DMS114 treated with DMSO at 0.1 percent for 48 hours (cell line): ENCODE measurements around the gene SERPINA5.
"Not testable (repeated sequence)": the region's sequence is repeated elsewhere in the genome, so short reads cannot be mapped to it uniquely, and the experiment has no call there.

Experiments
- DNase-seq: peaks from one replicate; lab custom pipeline; 2025; ENCODE audit not compliant: unreplicated experiment; lab: John Stamatoyannopoulos, UW

SERPINA5 gene

DNA sequence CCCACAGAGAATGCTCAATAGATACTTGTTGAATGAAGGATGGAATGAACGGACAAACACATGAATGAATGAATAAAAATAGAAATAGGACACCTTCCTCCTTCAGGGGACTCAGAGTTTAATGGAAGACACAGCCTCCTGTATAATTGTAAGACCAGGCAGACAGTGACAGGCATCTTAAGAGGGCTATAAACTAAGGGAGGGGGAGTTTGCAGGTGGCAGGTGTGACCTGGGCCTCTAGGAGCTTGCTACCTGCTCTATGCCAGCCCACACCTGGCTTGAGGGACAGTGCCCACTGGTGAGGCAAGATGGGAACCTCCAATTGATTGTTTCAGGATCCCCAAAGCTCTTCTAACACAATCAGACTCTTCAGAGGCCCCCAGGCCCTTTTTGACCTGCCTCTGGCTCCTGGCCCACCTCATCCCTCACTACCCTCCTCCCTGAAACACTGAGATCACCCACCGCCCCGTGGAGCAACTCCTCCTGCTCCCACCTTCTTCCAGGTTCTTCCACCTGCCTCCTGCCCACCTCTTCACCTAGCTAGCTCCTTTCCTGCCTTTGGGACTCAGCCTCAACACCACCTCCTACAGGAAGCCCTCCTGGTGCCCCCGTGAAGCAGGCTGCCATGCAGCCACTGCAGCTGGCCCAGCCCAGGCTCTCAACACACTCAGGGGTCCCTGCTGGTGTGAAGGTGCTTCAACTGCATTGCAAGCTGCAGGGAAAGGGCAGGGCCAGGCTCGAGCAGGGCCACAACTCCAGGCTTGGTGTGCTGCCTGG lies 40.3 kb downstream of the SERPINA5 start:
- no peak for DNase-seq

GRCh38 chr14:94622653-94623421 lies 41.6 kb downstream of the SERPINA5 start:
- DNase-seq = no peak

DNA sequence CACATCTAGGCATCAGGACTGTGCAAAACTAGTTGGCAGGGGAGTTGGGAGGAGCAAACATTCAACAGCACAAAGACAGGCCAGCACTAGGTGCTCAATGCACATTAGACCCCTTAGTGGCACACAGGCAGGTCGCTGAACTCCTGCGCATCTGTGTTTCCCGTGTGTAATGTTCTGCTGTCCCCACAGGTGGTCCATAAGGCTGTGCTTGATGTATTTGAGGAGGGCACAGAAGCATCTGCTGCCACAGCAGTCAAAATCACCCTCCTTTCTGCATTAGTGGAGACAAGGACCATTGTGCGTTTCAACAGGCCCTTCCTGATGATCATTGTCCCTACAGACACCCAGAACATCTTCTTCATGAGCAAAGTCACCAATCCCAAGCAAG lies 42.2 kb downstream of the SERPINA5 start:
- no peak for DNase-seq

DNA sequence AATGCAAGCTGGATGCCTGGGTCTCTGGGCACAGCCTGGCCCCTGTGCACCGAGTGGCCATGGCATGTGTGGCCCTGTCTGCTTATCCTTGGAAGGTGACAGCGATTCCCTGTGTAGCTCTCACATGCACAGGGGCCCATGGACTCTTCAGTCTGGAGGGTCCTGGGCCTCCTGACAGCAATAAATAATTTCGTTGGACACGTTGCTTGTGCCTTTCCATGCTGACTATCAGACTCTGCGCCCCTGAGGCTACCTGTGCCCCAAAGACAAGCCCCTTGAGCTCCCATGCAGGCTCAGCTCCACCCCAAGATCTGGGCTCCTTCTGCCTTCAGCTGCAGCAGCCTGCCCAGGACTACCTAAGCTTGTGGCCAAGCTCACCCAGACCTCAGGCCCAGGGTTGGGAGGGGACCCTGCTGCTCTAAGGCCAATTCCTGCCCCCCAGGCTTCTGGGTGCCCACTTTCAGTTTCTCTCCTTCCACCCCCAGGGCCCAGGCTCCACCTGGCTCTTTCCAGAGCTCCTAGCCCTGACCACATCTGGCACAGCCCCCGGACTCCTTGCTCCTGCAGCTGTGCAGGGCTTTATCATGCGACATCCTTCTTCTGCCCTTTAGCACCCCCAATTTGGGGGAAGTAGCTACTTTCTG lies 42.8 kb downstream of the SERPINA5 start:
- DNase-seq = no peak

DNA sequence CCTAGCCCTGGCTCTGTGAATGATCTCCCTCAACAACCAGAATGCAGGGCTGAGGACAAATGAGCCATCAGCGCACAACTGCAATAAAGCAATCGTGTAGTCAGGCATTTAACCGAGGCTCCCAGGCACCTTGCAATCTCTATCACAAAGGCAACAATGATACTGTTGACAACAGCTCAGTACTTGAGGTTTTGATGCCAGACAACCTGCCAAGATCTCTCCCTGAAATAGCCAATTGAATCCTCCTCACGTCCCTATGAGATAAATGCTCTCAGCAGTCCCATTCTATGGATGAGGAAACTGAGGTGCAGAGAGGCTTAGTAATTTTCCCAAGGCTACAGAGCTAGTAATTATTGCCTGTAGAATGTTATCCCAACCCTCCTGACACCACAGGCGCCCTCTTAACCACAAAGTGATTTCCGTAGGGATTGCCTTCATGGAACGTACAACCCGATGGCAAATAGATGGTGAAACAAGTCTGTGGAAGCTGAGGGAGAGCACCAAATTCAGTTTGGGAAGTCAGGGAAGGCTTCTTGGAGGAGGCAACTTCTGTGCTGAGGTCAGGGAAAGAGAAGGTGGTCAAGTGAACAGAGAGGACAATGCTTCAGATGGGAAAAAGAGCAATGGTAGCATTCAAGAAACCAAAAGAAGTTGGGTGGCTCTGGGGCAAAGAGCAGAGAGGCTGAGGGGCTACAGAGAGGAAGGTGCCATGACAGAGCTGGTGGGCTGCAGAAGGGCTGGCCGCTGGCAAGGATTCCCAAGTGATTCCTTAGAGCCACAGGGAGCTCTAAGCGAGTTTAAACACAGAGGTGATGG lies 43.5 kb downstream of the SERPINA5 start:
- no peak for DNase-seq

- no peak for DNase-seq
Observed at GRCh38 chr14:94625353-94625635, 44.1 kb downstream of the SERPINA5 start.

DNA sequence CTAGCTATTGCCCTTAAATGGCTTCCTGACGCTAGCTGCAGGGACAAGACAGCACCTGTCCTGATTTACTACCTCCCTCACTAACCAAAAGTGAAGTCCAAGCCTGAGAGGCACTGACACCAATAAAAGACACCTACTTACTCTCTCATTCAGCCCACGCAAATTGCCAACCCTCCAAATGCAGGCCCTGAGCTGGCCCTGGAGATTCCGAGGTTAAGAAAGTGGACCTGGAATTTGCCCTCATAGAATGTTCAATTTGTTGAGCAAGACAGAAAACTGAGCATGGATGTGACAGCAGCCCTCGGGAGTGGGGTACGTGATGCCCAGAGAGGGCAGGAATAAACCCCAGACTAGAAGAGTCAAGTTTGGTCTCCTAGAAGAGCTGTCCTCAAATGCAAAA lies 47.4 kb downstream of the SERPINA5 start:
- no peak for DNase-seq

DNA sequence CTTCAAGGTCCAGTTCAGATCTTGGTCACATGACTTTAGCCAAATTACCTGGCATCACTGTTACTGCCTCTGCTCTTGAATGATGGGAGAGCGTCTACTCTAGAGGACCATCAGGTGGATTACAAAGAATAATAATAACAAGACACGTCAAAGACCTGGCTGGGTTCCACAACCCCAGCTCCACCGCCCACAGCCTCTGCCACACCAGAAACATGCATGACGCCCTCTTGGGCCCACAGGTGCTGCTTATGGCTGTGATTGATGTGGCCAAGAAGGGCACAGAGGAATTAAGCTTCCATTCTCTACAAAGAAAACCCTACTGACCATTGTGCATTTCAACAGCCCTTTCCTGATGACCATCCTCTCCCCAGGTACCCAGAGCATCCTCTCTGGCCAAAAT lies 49.2 kb downstream of the SERPINA5 start:
- DNase-seq = no peak

- DNase-seq = no peak
Observed at GRCh38 chr14:94631050-94631449, 49.8 kb downstream of the SERPINA5 start.

- no peak for DNase-seq
Observed at GRCh38 chr14:94631536-94632304, 50.5 kb downstream of the SERPINA5 start.

GRCh38 chr14:94632305-94632590 lies 51.0 kb downstream of the SERPINA5 start:
- DNase-seq = no peak

DNA sequence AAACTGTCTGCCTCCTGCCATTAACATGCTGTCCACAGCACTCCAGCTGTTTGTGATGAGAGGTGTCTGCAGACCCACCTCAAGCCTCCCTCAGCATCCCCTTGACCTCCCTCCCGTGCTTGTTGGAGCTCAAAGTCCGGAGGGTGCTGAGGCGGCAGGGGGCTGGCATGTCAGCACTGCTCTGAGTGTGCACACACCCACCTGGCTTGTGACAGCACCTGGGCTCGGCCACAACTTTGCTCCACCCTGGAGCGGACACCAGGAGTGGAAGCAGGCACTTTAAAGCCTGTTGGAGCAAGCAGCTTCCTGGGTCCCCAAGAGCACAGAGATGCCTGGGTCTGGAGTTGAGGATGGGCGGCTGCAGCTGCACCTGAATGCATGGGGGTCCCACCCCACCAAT lies 51.9 kb downstream of the SERPINA5 start:
- no peak for DNase-seq

DNA sequence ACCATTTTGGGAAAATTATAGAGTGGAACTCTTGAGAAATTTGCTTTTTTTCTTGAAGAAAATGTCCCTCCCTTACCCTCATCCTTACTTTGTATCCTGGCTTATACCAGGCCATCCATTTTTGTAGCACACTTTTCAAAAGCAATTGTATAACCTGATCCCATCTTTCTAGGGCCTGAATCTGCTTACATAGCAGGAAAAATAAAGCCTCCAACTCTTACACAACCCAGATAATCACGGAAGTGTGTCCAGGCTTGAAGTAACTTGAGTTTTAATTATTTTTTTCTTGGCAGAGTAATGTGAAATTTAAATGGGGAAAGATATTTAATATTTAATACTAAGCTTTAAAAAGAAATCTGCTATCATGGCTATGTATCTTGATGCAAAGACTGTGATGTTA lies 53.9 kb downstream of the SERPINA5 start:
- DNase-seq = no peak

- DNase-seq = no peak
Observed at GRCh38 chr14:94636744-94637412, 55.7 kb downstream of the SERPINA5 start.

DNA sequence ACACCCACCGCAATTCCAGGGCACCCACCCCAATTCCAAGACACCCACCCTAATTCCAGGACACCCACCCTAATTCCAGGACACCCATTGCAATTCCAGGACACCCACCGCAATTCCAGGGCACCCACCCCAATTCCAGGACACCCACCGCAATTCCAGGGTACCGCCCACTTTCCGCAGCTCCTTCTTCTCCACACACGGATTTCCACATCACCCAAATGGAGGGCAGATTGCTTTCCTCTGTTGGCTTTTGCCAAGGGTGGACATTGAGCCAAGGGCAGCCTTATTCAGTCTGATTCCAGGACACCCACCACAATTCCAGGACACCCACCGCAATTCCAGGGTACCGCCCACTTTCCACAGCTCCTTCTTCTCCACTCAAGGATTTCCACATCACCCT lies 56.6 kb downstream of the SERPINA5 start:
- DNase-seq = not testable (repeated sequence)

DNA sequence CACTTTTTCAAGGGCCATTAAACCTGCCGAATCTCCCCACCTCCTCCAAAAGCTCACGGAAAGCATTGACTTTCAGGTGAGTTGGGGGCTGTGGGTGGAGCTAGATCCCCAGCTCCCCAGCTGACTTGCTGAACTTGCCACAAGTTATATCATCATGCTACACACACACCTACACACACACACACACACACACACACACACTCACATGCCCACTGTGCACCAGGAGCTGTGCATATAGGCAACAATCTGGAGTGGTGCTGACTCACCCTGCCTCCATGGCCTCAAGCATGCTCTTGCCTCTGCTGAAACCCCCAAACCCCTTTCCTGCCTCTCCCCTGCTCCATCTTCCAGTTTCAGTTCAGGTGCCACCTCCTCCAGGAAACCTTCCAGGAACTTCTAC lies 57.1 kb downstream of the SERPINA5 start:
- DNase-seq = no peak

- no peak for DNase-seq
Observed at GRCh38 chr14:94638961-94639817, 58.0 kb downstream of the SERPINA5 start.

- no peak for DNase-seq
Observed at GRCh38 chr14:94640721-94641631, 59.8 kb downstream of the SERPINA5 start.

DNA sequence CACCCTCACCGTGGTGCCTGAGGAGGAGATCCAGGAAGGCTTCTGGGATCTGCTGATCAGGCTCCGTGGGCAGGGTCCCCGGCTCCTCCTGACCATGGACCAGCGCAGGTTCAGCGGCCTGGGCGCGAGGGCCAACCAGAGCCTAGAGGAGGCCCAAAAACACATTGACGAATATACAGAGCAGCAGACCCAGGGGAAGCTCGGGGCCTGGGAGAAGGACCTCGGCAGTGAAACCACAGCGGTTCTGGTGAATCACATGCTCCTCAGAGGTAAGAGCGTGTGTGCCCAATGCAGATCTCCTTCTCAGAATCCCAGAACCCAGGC lies 60.4 kb downstream of the SERPINA5 start:
- no peak for DNase-seq
